BJ (cell line): ENCODE measurements around the gene SPDYC. TPM values are rescaled to one million over a fixed set of nuclear protein-coding genes. Genes with fewer than 3 reads are reported as not detected.
A peak's percentile ranks its signal among the peaks of the same experiment; 100 is the strongest.
"Not testable (repeated sequence)": the region's sequence is repeated elsewhere in the genome, so short reads cannot be mapped to it uniquely, and the experiment has no call there.

ENCODE experiments used
- CTCF ChIA-PET: fragments of 350-600 bp; formaldehyde crosslinking; extraction: SDS; loops from one replicate; lab custom pipeline; 2021; ENCODE audit warnings: antibody characterized with exemption, inconsistent platforms; lab: Yijun Ruan, JAX
- POLR2A ChIA-PET: fragments of 300-600 bp; sonication (Branson Sonifier 250); formaldehyde crosslinking; extraction: SDS; loops from one replicate; lab custom pipeline; 2021; ENCODE audit warnings: antibody characterized with exemption; lab: Charles Lee
- DNase-seq: peaks from one replicate; pipeline ENCODE4 v3.0.0-alpha.2; 2011; ENCODE audit warnings: low read depth
- H3K27me3 ChIP-seq: 2 replicates; pipeline ENCODE4 v1.6.0; 2011; ENCODE audit warnings: low read length; ENCODE audit not compliant: control insufficient read depth, insufficient read depth
- H3K36me3 ChIP-seq: 2 replicates; pipeline ENCODE4 v1.5.1; 2011; ENCODE audit warnings: low read length; ENCODE audit not compliant: control insufficient read depth, insufficient read depth
- H3K4me3 ChIP-seq: 2 replicates; pipeline ENCODE4 v1.5.1; 2011; ENCODE audit warnings: low read depth, mild to moderate bottlenecking, control low read depth, low read length
- polyA plus RNA-seq: library from polyadenylated mRNA; depleted of rRNA; stranded (reverse); fragments of >200 nt; gene quantifications from 2 replicates; pipeline ENCODE4 v1.2.3, GENCODE V29; 2011
- TF ChIP-seq, protein P1 (sequence below): IDR thresholded peaks from 2 replicates; pipeline ENCODE4 v1.5.1; 2011; ENCODE audit warnings: low read depth, mild to moderate bottlenecking, control low read depth, inconsistent platforms, low read length, moderate library complexity; ENCODE audit not compliant: insufficient read depth

Gene SPDYC
- polyA plus RNA-seq, 1 experiment: not detected

DNA sequence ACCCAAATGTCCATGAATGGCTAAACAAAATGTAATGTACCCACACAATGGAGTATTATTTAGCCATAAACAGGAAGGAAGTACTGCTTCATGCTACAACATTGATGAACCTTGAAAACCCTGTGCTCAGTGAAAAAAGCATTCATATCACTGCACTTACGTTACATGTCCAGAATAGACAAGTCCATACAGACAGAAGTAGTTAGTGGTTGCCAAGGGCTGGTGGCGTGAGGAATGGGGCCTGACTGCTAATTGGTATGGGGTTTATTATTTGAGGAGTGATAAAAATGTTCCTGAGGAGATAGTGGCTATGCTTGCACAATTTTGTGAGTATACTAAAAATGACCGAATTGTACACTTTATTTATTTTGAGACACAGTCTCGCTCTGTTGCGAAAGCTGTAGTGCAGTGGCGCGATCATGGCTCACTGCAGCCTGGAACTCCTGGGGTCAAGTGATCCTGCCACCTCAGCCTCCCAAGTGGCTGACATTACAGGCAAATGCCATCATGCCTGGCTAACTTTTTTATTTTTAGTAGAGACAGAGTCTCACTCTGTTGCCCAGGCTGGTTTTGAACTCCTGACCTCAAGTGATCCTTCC, 28.0 kb upstream of the SPDYC start:
- CTCF ChIA-PET: no interaction called here

DNA sequence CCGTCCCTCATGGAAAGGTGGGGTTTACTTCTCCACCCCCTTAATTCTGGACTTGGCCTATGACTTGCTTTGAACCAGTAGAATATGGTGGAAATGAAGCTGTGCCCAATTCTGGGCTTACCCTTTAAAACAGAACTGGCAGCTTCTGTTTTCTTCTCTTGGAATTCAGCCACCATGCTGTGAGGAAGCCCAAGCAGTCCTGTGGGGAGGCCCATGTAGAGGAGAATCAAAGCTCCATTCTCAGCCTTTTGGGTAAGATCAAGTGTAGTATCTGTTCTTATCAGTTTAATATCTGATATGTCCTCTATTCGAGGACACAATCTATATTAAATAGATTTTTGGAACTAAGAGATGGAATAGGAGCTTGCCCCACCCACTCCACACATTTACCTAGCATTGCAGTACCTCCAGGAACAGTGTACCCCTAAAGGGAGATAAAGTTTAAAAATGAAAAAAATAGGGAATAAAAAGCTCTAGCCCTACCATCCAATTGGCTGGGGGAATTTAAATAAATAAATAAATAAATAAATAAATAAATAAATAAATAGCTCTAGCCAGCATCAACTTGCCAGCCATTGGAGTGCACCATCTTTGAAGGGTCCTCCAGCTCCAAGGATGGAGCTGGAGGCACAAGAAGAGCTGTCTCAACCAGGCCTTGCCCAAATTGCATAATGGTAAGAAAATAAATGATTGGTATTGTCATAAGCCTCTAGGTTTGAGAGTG, 22.5 kb upstream of the SPDYC start:
- CTCF ChIA-PET: interaction anchor here (0.6 to 1.0 kb wide), 4 partner anchors 12 to 33 kb away, joined by 3 read pairs; no protein-coding TSS in a partner anchor
- POLR2A ChIA-PET: no interaction called here
- TF ChIP-seq, protein P1, sequence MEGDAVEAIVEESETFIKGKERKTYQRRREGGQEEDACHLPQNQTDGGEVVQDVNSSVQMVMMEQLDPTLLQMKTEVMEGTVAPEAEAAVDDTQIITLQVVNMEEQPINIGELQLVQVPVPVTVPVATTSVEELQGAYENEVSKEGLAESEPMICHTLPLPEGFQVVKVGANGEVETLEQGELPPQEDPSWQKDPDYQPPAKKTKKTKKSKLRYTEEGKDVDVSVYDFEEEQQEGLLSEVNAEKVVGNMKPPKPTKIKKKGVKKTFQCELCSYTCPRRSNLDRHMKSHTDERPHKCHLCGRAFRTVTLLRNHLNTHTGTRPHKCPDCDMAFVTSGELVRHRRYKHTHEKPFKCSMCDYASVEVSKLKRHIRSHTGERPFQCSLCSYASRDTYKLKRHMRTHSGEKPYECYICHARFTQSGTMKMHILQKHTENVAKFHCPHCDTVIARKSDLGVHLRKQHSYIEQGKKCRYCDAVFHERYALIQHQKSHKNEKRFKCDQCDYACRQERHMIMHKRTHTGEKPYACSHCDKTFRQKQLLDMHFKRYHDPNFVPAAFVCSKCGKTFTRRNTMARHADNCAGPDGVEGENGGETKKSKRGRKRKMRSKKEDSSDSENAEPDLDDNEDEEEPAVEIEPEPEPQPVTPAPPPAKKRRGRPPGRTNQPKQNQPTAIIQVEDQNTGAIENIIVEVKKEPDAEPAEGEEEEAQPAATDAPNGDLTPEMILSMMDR: no peak
- DNase-seq: no peak
- H3K36me3 ChIP-seq: no peaks in the 10 kb centered on the region
- H3K4me3 ChIP-seq: no peak overlapping the region
- peaks cover 1% of the 10 kb centered on the region; the same call in 1 of the 2 replicates for H3K27me3 ChIP-seq

More for the DNA sequence above, 28.0 kb upstream of the SPDYC start:
- POLR2A ChIA-PET: no interaction called here
- DNase-seq: no peak
- Histone ChIP-seq H3K4me3 (no peak overlapping the region), H3K36me3 (no peaks in the 10 kb centered on the region), H3K27me3 (peaks cover 1% of the 10 kb centered on the region; the same call in 1 of the 2 replicates)
- TF ChIP-seq, protein P1: no peak

- POLR2A ChIA-PET: no interaction called here
- H3K4me3 ChIP-seq: no peak overlapping the region
- TF ChIP-seq, protein P1: no peak
- DNase-seq: no peak
- no peaks in the 10 kb centered on the region for H3K36me3 ChIP-seq
- peaks cover 1% of the 10 kb centered on the region; the same call in 1 of the 2 replicates for H3K27me3 ChIP-seq
- CTCF ChIA-PET: interaction anchor here (1.1 kb wide), 1 partner anchor 166 kb away, joined by 3 read pairs; the partner anchor contains the start of gene CDC42EP2
These were observed 21.4 kb upstream of the SPDYC start for GRCh38 chr11:65148657-65149056.

DNA sequence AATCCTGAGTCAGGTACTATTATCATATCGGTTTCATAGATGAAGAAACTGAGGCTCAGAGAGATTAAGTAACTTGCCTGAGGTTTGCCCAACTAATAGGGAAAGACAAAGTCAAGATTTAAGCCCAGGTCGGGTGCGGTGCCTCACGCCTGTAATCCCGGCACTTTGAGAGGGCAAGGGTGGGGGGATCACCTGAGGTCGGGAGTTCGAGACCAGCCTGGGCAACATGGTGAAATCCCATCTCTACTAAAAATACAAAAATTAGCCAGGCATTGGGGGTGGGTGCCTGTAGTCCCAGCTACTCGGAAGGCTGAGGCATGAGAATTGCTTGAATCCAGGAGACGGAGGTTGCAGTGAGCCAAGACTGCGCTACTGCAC, 19.9 kb upstream of the SPDYC start:
- H3K36me3 ChIP-seq, H3K4me3 ChIP-seq, H3K27me3 ChIP-seq, CTCF ChIA-PET, POLR2A ChIA-PET, DNase-seq: not testable (repeated sequence)

DNA sequence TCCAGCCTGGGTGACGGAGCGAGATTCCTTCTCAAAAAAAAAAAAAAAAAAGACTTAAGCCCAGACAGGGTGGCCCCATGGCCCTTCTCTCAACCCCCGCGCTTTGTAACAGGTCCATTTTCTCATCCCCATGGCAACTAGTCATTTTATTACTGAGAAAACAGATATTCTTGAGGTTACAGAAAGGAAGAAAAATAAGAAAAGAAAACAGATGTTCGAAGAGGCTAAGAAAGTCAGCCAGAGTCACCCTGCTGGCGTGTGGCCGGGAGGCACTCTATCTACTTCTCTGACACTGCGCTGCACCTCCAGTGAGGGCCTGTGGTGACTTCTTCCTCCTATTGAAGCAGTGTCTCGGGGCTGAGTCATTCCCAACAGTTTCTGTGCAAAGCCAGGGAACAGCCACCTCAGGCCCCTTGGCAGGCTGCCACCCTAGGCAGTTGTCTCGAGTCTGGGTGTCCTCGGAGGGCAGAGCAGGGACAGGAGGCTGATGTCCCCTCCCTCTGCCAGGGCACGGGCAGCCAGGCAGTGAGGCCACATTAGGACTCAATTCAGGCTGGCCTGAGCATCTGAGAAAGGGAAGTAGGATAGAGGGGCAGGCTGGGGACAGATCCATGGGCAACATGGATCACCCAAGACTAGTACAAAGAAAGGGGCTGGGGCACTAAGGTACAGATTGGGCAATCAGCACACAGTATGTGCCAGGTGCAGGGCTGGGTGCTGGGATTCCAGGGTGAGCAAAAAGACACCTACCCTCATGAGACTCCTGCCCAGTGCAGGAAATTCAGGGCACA, 19.3 kb upstream of the SPDYC start:
- ChIA-PET CTCF (no interaction called here), POLR2A (no interaction called here)
- TF ChIP-seq, protein P1: no peak
- DNase-seq: peak; percentile 82
- Histone ChIP-seq H3K4me3 (no peak overlapping the region), H3K27me3 (peaks cover 1% of the 10 kb centered on the region; the same call in 1 of the 2 replicates), H3K36me3 (no peaks in the 10 kb centered on the region)
